HL-60 (cell line): ENCODE data around the gene RBFOX1.

Experiments
- CTCF ChIP-seq: IDR thresholded peaks from one replicate; pipeline ENCODE4 v1.5.1; 2011; ENCODE audit warnings: low read length, control low read depth, inconsistent platforms; ENCODE audit not compliant: insufficient read depth
- GABPA ChIP-seq: IDR thresholded peaks from 2 replicates; pipeline ENCODE4 v1.6.1; 2012; ENCODE audit warnings: low read depth
- POLR2AphosphoS5 ChIP-seq: IDR thresholded peaks from 2 replicates; pipeline ENCODE4 v1.6.1; 2012; ENCODE audit warnings: low read depth
- REST ChIP-seq: IDR thresholded peaks from 2 replicates; pipeline ENCODE4 v1.6.1; 2012; ENCODE audit warnings: low read depth; ENCODE audit not compliant: insufficient replicate concordance
- SPI1 ChIP-seq: IDR thresholded peaks from 2 replicates; pipeline ENCODE4 v1.6.1; 2012; ENCODE audit warnings: low read depth, mild to moderate bottlenecking, borderline replicate concordance

- TF ChIP-seq CTCF (no peak), POLR2AphosphoS5 (no peak), SPI1 (no peak), GABPA (no peak), REST (no peak)
Observed at GRCh38 chr16:7289299-7289698, 43.3 kb upstream of the RBFOX1 start.
